MCF 10A (cell line): ENCODE data around the gene CNGA3. TPM values are rescaled to one million over a fixed set of nuclear protein-coding genes. Genes with fewer than 3 reads are reported as not detected.

Source experiments
- Bru-seq: library from RNA; stranded (reverse); fragments of 400-500 nt; gene quantifications from one replicate; lab custom pipeline; 2021; lab: Mats Ljungman, UMichigan
- BruChase-seq, 2 experiments: library from RNA; stranded (reverse); fragments of 400-500 nt; gene quantifications; one replicate each; lab custom pipeline; 2021; lab: Mats Ljungman, UMichigan
- BruUV-seq: library from RNA; stranded (reverse); fragments of 400-500 nt; replicated peaks from 2 replicates; lab custom pipeline; 2021; lab: Mats Ljungman, UMichigan
- CTCF ChIA-PET: fragments of 300-600 bp; sonication (Branson Sonifier 250); formaldehyde crosslinking; extraction: SDS; loops from one replicate; lab custom pipeline; 2021; ENCODE audit warnings: antibody characterized with exemption, inconsistent platforms; lab: Yijun Ruan, JAX
- POLR2A ChIA-PET: fragments of 300-600, 350-650 bp; sonication (Branson Sonifier 250); formaldehyde crosslinking; extraction: SDS; loops from one replicate; lab custom pipeline; 2020; ENCODE audit warnings: antibody characterized with exemption, inconsistent platforms; lab: Yijun Ruan, JAX
- DNase-seq: peaks from one replicate; pipeline ENCODE4 v3.0.0-alpha.2; 2018; ENCODE audit not compliant: unreplicated experiment
- H3K27ac Mint-ChIP-seq: one replicate; pipeline ENCODE4 v1.8.0; 2022; ENCODE audit warnings: mild to moderate bottlenecking, low read depth, mixed read lengths; ENCODE audit not compliant: unreplicated experiment
- H3K27me3 Mint-ChIP-seq: one replicate; pipeline ENCODE4 v1.8.0; 2022; ENCODE audit warnings: mixed read lengths; ENCODE audit not compliant: insufficient read depth, unreplicated experiment
- H3K36me3 Mint-ChIP-seq: one replicate; pipeline ENCODE4 v1.8.0; 2022; ENCODE audit warnings: mild to moderate bottlenecking, moderate library complexity, mixed read lengths; ENCODE audit not compliant: insufficient read depth, unreplicated experiment
- H3K4me1 Mint-ChIP-seq: one replicate; pipeline ENCODE4 v1.8.0; 2022; ENCODE audit warnings: mixed read lengths; ENCODE audit not compliant: insufficient read depth, unreplicated experiment
- H3K4me3 Mint-ChIP-seq: one replicate; pipeline ENCODE4 v1.8.0; 2022; ENCODE audit warnings: mild to moderate bottlenecking, moderate library complexity, mixed read lengths; ENCODE audit not compliant: unreplicated experiment
- H3K9me3 Mint-ChIP-seq: one replicate; pipeline ENCODE4 v1.8.0; 2022; ENCODE audit warnings: mixed read lengths; ENCODE audit not compliant: unreplicated experiment
- intact Hi-C: fragments of 100-400 bp; cut with micrococcal nuclease; formaldehyde crosslinking; loops from 2 replicates; pipeline ENCODE4 v1.14.1; 2022
- long read RNA-seq: library from polyadenylated mRNA; stranded (forward); transcript quantifications from one replicate; pipeline ENCODE4 v2.0.0, GENCODE V29; 2022
- total RNA-seq: library from RNA; stranded (reverse); gene quantifications from 2 replicates; pipeline ENCODE4 v1.2.3, GENCODE V29; 2022
- TF ChIP-seq, protein P1 (sequence below): fragments of 200-600 bp; IDR thresholded peaks from one replicate; pipeline ENCODE4 v1.8.0; 2022; ENCODE audit warnings: antibody characterized with exemption, mild to moderate bottlenecking; ENCODE audit not compliant: unreplicated experiment

The CNGA3 gene
- total RNA-seq (not detected in 2 replicates), Bru-seq, nascent RNA (not detected), BruChase-seq, experiment 1, labeled RNA remaining after a 6-hour chase (not detected), BruChase-seq, experiment 2, labeled RNA remaining after a 2-hour chase (not detected)
- long read RNA-seq = 0 reads

DNA sequence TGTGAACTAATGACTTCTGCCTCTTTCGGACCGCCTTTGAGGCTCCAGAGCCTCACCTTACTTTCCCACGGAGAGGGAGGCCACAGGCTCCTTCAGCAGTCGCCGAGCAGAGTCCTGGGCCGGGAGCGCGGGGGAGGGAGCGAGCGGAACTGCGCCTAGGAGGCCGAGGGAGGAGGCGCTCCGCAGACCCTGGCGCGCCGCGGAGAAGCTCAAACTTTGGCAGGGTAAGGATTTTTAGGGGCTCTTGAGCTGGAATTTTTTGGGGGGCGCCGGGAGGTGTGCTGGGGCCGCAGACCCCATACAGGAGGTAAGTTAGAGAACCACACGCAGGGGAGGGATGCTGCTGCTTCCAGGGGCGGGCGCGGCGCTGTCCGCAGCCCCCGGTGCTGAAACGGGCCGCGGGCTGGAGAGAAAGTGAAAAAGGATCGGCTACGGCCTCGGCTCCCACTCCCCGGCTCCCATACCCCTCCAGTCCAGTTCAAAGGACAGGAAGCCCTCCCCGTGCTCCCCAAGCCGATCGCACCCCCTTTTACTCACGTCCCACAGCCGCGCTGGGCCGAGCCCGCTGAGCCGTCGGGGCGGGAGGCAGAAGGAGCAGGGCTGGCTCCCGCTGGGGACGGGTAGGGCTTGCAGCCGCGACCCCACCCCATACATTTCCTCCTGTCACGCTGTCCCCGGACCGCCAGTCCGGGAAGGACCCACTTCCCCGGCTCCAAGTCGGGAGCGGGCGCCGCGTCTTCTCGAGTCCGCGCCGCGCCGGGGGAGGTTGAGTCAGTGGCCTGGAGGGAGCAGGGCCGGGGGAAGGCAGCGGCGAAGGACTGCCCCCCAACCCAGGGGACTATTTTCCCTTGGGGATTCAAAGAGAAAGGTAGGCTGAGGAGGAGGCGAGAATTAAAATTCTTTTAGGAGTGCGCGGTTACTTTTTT, at the start of gene CNGA3:
CNGA3 (plus strand) TSS at position 146 of the 926 bp plus-strand sequence. CDS start 23,520 bp downstream, outside the sequence.
- H3K4me1 Mint-ChIP-seq = no peaks in the 10 kb centered on the region
- ChIA-PET CTCF (no interaction called here), POLR2A (no interaction called here)
- no peak within 1 kb of the TSS for H3K4me3 Mint-ChIP-seq
- no peaks in the 10 kb centered on the region for H3K36me3 Mint-ChIP-seq
- DNase-seq = no peak
- H3K27ac Mint-ChIP-seq = no peak within 1 kb of the TSS
- BruUV-seq = no TSS peak
- intact Hi-C loops = no loop called here
- peaks cover 25% of the 10 kb centered on the region for H3K27me3 Mint-ChIP-seq
- H3K9me3 Mint-ChIP-seq = no peaks in the 10 kb centered on the region
- TF ChIP-seq, protein P1, sequence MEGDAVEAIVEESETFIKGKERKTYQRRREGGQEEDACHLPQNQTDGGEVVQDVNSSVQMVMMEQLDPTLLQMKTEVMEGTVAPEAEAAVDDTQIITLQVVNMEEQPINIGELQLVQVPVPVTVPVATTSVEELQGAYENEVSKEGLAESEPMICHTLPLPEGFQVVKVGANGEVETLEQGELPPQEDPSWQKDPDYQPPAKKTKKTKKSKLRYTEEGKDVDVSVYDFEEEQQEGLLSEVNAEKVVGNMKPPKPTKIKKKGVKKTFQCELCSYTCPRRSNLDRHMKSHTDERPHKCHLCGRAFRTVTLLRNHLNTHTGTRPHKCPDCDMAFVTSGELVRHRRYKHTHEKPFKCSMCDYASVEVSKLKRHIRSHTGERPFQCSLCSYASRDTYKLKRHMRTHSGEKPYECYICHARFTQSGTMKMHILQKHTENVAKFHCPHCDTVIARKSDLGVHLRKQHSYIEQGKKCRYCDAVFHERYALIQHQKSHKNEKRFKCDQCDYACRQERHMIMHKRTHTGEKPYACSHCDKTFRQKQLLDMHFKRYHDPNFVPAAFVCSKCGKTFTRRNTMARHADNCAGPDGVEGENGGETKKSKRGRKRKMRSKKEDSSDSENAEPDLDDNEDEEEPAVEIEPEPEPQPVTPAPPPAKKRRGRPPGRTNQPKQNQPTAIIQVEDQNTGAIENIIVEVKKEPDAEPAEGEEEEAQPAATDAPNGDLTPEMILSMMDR = no peak

DNA sequence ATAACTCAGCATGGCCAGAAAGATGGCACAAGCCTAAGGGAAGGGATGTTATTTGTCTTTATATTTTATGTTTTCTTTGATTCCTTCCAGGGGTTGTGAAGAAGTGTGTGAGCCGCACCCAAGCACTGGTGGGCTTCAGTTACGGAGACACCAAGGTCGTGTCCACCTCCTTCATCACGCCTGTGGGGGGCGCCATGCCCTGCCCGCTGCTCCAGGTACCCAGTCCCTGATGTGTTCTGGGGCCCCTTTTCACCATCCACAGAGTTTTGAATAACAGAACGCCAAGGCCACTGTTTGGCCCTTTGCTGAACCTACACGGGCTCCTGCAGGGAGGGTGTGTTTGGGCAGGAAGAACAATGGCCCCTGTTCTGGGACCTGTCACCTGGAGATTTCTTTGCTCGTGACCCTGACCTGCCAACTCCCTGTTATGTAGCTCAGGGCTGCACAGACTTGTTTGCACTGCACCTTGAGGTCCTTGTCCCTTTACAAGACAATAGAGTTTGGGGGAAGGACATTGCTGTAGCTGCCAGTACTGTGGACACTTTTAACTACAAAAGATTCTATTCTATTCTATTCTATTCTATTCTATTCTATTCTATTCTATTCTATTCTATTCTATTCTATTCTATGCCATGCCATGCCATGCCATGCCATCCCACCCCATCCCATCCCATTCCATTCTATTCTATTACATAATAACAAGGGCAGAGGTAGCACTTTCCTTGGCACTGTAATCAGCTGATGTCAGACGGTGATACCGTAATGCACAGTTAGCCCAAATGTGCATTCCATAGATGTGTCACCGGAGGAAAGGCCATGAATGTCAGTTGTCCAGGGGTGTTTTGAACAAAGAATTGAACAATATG, 48.2 kb upstream of the CNGA3 start:
- TF ChIP-seq, protein P1 = peak; percentile 11
- Mint-ChIP-seq H3K9me3 (no peaks in the 10 kb centered on the region), H3K27me3 (peaks cover 63% of the 10 kb centered on the region), H3K4me1 (no peaks in the 10 kb centered on the region), H3K27ac (no peak overlapping the region), H3K36me3 (no peaks in the 10 kb centered on the region), H3K4me3 (no peak overlapping the region)
- POLR2A ChIA-PET = no interaction called here
- CTCF ChIA-PET = interaction anchor here (1.0 kb wide), 1 partner anchor 26 kb away, joined by 3 read pairs; no protein-coding TSS in a partner anchor
- intact Hi-C loops = no loop called here
- no peak for DNase-seq
- BruUV-seq = no TSS peak

DNA sequence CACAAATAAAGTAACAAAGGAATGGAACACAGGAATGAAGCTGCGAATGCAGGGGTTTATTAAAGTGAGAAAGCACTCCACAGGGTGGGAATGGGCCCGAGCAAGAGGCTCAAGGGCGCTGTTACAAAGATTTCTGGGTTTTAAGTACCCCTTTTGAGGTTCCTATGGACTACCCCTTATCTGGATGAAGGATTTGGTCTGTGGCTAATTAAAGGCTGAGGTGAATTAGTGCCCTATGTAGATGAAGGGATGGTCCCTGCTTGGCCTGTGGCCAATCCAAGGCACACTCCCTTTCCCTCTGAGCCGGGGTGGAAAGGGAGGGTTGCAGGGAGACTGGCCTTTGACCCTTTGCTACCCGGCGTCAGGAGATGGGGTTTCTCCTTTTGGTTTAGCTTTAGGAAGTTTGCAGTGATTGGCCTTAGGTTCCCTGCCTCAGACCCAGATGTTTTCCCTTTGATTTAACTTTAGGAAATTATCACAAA, 47.5 kb upstream of the CNGA3 start:
- ChIA-PET POLR2A (no interaction called here), CTCF (interaction anchor here (1.0 kb wide), 1 partner anchor 25 kb away, joined by 3 read pairs; no protein-coding TSS in a partner anchor)
- TF ChIP-seq, protein P1 = no peak
- Mint-ChIP-seq H3K4me3 (no peak overlapping the region), H3K27ac (no peak overlapping the region), H3K36me3 (no peaks in the 10 kb centered on the region), H3K9me3 (no peaks in the 10 kb centered on the region), H3K4me1 (no peaks in the 10 kb centered on the region), H3K27me3 (peaks cover 67% of the 10 kb centered on the region)
- BruUV-seq = no TSS peak
- no peak for DNase-seq
- intact Hi-C loops = no loop called here
